Hepatocyte (in vitro differentiated cells): Measurements from ENCODE around the gene FOLR3. TPM values are rescaled to one million over a fixed set of nuclear protein-coding genes. Genes with fewer than 3 reads are reported as not detected.

Source experiments
- DNase-seq: peaks from one replicate; pipeline ENCODE4 v3.0.0-alpha.2; 2016; ENCODE audit warnings: low spot score
- H2AFZ ChIP-seq: fragments of 200-600 bp; sonication (generic); 2 replicates; pipeline ENCODE4 v1.6.0; 2016; ENCODE audit warnings: antibody characterized with exemption, mild to moderate bottlenecking
- H3K27ac ChIP-seq: fragments of 200-600 bp; sonication (generic); 2 replicates; pipeline ENCODE4 v1.5.1; 2016; ENCODE audit warnings: mild to moderate bottlenecking
- H3K27me3 ChIP-seq: fragments of 200-600 bp; sonication (generic); 2 replicates; pipeline ENCODE4 v1.6.1; 2016
- H3K36me3 ChIP-seq: fragments of 200-600 bp; sonication (generic); replicated peaks from 2 replicates; pipeline ENCODE4 v1.5.1; 2016; ENCODE audit warnings: low read depth; ENCODE audit not compliant: insufficient read depth
- H3K4me1 ChIP-seq: fragments of 200-600 bp; sonication (generic); 2 replicates; pipeline ENCODE4 v1.5.1; 2016; ENCODE audit warnings: mild to moderate bottlenecking, moderate library complexity; ENCODE audit not compliant: insufficient read depth
- H3K4me2 ChIP-seq: fragments of 200-600 bp; sonication (generic); 2 replicates; pipeline ENCODE4 v1.6.0; 2016
- H3K4me3 ChIP-seq: fragments of 200-600 bp; sonication (generic); 2 replicates; pipeline ENCODE4 v1.5.1; 2016; ENCODE audit warnings: mild to moderate bottlenecking
- H3K79me2 ChIP-seq: fragments of 200-600 bp; sonication (generic); 2 replicates; pipeline ENCODE4 v1.6.0; 2017; ENCODE audit warnings: mild to moderate bottlenecking
- H3K9me2 ChIP-seq: fragments of 200-600 bp; sonication (generic); replicated peaks from 2 replicates; pipeline ENCODE4 v1.6.0; 2017; ENCODE audit warnings: mild to moderate bottlenecking; ENCODE audit not compliant: insufficient read depth
- H3K9me3 ChIP-seq: fragments of 200-600 bp; sonication (generic); 2 replicates; pipeline ENCODE4 v1.5.1; 2016; ENCODE audit warnings: low read depth, mild to moderate bottlenecking
- H4K20me1 ChIP-seq: fragments of 200-600 bp; sonication (generic); 2 replicates; pipeline ENCODE4 v1.6.0; 2016; ENCODE audit warnings: mild to moderate bottlenecking; ENCODE audit not compliant: insufficient read depth, poor library complexity, severe bottlenecking
- EZH2 ChIP-seq: fragments of 200-600 bp; sonication (generic); IDR thresholded peaks from 2 replicates; pipeline ENCODE4 v1.6.1; 2016; ENCODE audit warnings: antibody characterized with exemption, mild to moderate bottlenecking, borderline replicate concordance
- EZH2phosphoT487 ChIP-seq: fragments of 200-600 bp; sonication (generic); IDR thresholded peaks from one replicate; pipeline ENCODE4 v1.6.1; 2018; ENCODE audit warnings: antibody characterized with exemption, mild to moderate bottlenecking, low read depth, moderate library complexity; ENCODE audit not compliant: unreplicated experiment, severe bottlenecking
- WGBS: methylation state at CpG from one replicate; pipeline ENCODE4 v1.1.6; 2016; ENCODE audit warnings: low lambda C conversion rate; ENCODE audit errors: missing lambda C conversion rate; 5-methylcytosine and 5-hydroxymethylcytosine counted together
- polyA plus RNA-seq: library from polyadenylated mRNA; unstranded; fragments of >200 nt; fragmentation: Nextera tagmentation; extraction: Ambion mirVana; gene quantifications from 2 replicates; pipeline ENCODE4 v1.2.1, GENCODE V29; 2016
- total RNA-seq: library from RNA; depleted of rRNA; stranded (reverse); fragments of >200 nt; gene quantifications from 2 replicates; pipeline ENCODE4 v1.2.3, GENCODE V29; 2014
- TF ChIP-seq, protein P1 (sequence below): fragments of 200-600 bp; sonication (generic); IDR thresholded peaks from 2 replicates; pipeline ENCODE4 v1.5.1; 2016; ENCODE audit warnings: antibody characterized with exemption, mild to moderate bottlenecking; ENCODE audit not compliant: poor library complexity

Gene FOLR3
- total and polyA plus RNA-seq, 2 experiments from 2014 or later, result not detected

GRCh38 chr11:72120930-72121329 lies 14.6 kb upstream of the FOLR3 start:
- Histone ChIP-seq H3K9me2 (no peaks in the 10 kb centered on the region), H3K4me2 (no peak overlapping the region), H2AFZ (no peak overlapping the region), H3K4me1 (peaks cover 4% of the 10 kb centered on the region), H3K36me3 (no peaks in the 10 kb centered on the region), H3K79me2 (no peaks in the 10 kb centered on the region), H3K9me3 (no peaks in the 10 kb centered on the region), H3K27me3 (no peaks in the 10 kb centered on the region), H3K27ac (no peak overlapping the region), H3K4me3 (no peak overlapping the region), H4K20me1 (no peaks in the 10 kb centered on the region)
- no peak for DNase-seq
- TF ChIP-seq, protein P1, sequence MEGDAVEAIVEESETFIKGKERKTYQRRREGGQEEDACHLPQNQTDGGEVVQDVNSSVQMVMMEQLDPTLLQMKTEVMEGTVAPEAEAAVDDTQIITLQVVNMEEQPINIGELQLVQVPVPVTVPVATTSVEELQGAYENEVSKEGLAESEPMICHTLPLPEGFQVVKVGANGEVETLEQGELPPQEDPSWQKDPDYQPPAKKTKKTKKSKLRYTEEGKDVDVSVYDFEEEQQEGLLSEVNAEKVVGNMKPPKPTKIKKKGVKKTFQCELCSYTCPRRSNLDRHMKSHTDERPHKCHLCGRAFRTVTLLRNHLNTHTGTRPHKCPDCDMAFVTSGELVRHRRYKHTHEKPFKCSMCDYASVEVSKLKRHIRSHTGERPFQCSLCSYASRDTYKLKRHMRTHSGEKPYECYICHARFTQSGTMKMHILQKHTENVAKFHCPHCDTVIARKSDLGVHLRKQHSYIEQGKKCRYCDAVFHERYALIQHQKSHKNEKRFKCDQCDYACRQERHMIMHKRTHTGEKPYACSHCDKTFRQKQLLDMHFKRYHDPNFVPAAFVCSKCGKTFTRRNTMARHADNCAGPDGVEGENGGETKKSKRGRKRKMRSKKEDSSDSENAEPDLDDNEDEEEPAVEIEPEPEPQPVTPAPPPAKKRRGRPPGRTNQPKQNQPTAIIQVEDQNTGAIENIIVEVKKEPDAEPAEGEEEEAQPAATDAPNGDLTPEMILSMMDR, result no peak
- no peak for TF ChIP-seq EZH2phosphoT487
- TF ChIP-seq EZH2, result no peak
- 93% methylated on average over 2 of the region's 2 CpGs for WGBS

DNA sequence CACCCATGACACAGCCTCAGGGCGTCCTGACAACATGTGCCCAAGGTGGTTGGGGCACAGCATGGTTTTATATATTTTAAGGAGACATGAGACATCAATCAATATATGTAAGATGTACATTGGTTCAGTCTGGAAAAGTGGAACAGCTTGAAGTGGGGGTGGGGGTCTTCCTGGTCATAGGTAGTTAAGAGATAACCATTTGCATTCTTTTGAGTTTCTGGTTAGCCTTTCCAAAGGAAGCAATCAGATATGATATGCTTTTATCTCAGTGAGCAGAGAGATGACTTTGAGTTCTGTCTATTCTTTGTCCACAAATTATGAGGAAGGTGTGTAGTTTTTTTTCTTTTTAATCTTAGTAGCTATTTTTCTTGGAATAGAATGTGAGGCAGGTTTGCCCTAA lies 12.9 kb upstream of the FOLR3 start:
- H3K27me3 ChIP-seq, result no peaks in the 10 kb centered on the region
- TF ChIP-seq EZH2 (no peak), EZH2phosphoT487 (no peak)
- TF ChIP-seq, protein P1, result no peak
- no peaks in the 10 kb centered on the region for H3K9me3 ChIP-seq
- 89% methylated on average over 1 of the region's 1 CpG for WGBS
- H3K4me2 ChIP-seq, result no peak overlapping the region
- no peak overlapping the region for H3K4me3 ChIP-seq
- H3K9me2 ChIP-seq, result no peaks in the 10 kb centered on the region
- H4K20me1 ChIP-seq, result no peaks in the 10 kb centered on the region
- H2AFZ ChIP-seq, result no peak overlapping the region
- no peak overlapping the region for H3K27ac ChIP-seq
- H3K36me3 ChIP-seq, result no peaks in the 10 kb centered on the region
- no peaks in the 10 kb centered on the region for H3K79me2 ChIP-seq
- H3K4me1 ChIP-seq, result peaks cover 4% of the 10 kb centered on the region
- no peak for DNase-seq

DNA sequence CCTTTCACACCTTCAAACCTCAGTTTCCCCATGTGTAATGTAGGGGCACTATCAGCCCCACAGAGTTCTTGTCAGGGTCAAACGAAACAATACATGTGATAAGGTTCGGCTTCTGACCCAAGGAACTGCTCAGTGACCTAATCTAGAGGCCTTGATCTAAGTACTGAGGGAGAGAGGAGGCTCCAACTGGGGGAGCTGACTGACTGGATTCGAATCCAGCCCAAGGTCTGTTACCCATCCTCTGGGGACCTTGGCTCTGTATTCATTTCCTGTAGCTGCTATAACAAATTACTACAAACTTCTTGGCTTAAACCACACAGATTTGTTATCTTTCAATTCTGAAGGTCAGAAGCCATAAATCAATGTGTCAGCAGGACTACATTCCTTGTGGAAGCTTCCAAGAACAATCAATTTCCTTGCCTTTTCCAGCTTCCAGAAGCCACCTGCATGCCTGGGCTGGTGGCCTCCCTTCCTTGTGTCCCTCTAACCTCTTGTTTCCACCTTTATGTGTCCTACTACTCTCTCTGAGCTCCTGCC lies 12.3 kb upstream of the FOLR3 start:
- H2AFZ ChIP-seq, result no peak overlapping the region
- no peaks in the 10 kb centered on the region for H3K9me3 ChIP-seq
- no peaks in the 10 kb centered on the region for H3K9me2 ChIP-seq
- H3K27ac ChIP-seq, result no peak overlapping the region
- H3K36me3 ChIP-seq, result no peaks in the 10 kb centered on the region
- no peaks in the 10 kb centered on the region for H3K27me3 ChIP-seq
- 82% methylated on average over 3 of the region's 3 CpGs for WGBS
- H3K79me2 ChIP-seq, result no peaks in the 10 kb centered on the region
- H3K4me2 ChIP-seq, result no peak overlapping the region
- TF ChIP-seq EZH2phosphoT487, result no peak
- TF ChIP-seq, protein P1, result no peak
- no peak for TF ChIP-seq EZH2
- no peak for DNase-seq
- H4K20me1 ChIP-seq, result no peaks in the 10 kb centered on the region
- no peak overlapping the region for H3K4me3 ChIP-seq
- H3K4me1 ChIP-seq, result peaks cover 4% of the 10 kb centered on the region

- Histone ChIP-seq H3K27ac (no peak overlapping the region), H3K4me3 (no peak overlapping the region), H3K79me2 (no peaks in the 10 kb centered on the region), H3K4me2 (no peak overlapping the region), H3K36me3 (no peaks in the 10 kb centered on the region), H4K20me1 (no peaks in the 10 kb centered on the region), H3K4me1 (peaks cover 4% of the 10 kb centered on the region), H3K9me3 (no peaks in the 10 kb centered on the region), H2AFZ (no peak overlapping the region), H3K9me2 (no peaks in the 10 kb centered on the region), H3K27me3 (no peaks in the 10 kb centered on the region)
- 95% methylated on average over 6 of the region's 6 CpGs for WGBS
- DNase-seq, result no peak
- TF ChIP-seq EZH2phosphoT487, result no peak
- TF ChIP-seq, protein P1, result no peak
- no peak for TF ChIP-seq EZH2
Observed at GRCh38 chr11:72124046-72124445, 11.5 kb upstream of the FOLR3 start.
